ENCODE results near the gene SEMA3C.
A peak's percentile ranks its signal among the peaks of the same experiment; 100 is the strongest.

Gene SEMA3C

DNA sequence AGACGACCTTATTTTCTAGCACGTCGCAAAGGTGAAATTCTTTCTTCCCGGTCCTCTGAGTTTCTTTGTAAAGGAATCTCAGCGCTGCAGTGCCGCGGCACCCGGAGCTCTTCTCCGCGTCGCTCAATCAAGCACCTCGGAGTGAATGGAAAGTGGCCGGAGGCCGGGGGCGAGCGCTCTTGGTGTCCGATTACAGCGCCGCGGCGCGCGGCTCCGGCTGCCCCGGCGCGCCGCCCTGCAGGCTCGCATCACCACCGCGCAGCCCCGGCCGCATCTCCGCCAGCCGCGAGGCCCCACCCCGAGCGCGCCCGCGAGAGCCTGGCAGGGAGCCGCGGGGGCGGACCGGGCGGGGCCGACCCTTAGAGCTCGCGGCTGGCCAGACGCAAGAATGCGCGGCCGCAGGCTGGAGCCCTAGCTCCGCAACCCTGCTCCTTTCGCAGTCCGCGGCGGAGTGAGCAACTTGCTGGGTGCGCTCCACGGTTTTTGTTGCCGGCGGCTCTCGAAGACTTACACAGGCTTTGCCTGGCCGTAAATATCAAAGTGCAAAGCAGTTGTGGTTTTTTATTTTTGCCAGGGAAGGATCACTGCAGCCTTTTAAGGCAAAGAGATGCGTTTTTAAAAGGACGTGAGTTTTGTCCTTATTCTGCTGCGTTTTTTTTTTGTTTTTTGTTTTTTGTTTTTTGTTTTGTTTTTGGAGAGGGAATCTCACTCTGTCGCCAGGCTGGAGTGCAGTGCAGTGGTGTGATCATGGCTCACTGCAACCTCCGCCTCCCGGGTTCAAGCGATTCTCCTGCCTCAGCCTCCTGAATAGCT, at the start of gene SEMA3C:
SEMA3C (minus strand) TSS at position 143 of the 813 bp plus-strand sequence. CDS start 2,270 bp downstream, outside the sequence.
- peak within 1 kb of the TSS; percentile 93 for H3K27ac ChIP-seq
- CTCF ChIA-PET, result interaction anchor here (0.6 to 1.8 kb wide), 3 partner anchors 23 to 388 kb away, joined by 3 to 6 read pairs (median 3); no protein-coding TSS in a partner anchor
- POLR2A ChIA-PET (ENCODE audit: low non-redundant PET), result interaction anchor here (0.7 to 0.9 kb wide), 2 partner anchors 22 to 58 kb away, joined by 5 to 6 read pairs; no protein-coding TSS in a partner anchor
- TF ChIP-seq, protein P1, sequence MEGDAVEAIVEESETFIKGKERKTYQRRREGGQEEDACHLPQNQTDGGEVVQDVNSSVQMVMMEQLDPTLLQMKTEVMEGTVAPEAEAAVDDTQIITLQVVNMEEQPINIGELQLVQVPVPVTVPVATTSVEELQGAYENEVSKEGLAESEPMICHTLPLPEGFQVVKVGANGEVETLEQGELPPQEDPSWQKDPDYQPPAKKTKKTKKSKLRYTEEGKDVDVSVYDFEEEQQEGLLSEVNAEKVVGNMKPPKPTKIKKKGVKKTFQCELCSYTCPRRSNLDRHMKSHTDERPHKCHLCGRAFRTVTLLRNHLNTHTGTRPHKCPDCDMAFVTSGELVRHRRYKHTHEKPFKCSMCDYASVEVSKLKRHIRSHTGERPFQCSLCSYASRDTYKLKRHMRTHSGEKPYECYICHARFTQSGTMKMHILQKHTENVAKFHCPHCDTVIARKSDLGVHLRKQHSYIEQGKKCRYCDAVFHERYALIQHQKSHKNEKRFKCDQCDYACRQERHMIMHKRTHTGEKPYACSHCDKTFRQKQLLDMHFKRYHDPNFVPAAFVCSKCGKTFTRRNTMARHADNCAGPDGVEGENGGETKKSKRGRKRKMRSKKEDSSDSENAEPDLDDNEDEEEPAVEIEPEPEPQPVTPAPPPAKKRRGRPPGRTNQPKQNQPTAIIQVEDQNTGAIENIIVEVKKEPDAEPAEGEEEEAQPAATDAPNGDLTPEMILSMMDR (conservative IDR thresholded peaks at IDR 0.05; ENCODE audit: low read depth), result peak; percentile 28; the same call in 1 of the 2 replicates
- peak; percentile 91 for DNase-seq (ENCODE audit: low spot score)

DNA sequence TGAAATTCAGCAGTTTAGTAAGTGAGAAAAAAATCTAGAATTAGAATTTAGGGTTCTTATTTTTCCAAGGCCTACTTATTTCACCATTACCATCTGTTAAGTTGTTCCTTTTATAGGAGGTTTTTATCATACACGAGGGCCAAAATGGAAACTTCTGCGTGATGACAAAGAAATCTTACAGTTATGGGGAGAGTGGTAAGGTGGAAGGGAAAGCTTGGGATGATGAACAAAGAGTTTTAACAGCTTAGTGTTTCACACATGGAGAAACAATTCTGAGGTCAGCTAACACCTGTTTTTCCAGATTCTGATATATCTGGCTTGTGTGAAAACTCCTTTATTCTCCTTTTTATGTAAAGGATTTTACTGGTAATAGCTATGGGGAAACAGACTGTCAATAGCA, 49.8 kb upstream of the SEMA3C start:
- CTCF ChIA-PET, result no interaction called here
- H3K27ac ChIP-seq, result no peak overlapping the region
- POLR2A ChIA-PET (ENCODE audit: low non-redundant PET), result no interaction called here
- no peak for DNase-seq (ENCODE audit: low spot score)
- TF ChIP-seq, protein P1 (conservative IDR thresholded peaks at IDR 0.05; ENCODE audit: low read depth), result no peak

DNA sequence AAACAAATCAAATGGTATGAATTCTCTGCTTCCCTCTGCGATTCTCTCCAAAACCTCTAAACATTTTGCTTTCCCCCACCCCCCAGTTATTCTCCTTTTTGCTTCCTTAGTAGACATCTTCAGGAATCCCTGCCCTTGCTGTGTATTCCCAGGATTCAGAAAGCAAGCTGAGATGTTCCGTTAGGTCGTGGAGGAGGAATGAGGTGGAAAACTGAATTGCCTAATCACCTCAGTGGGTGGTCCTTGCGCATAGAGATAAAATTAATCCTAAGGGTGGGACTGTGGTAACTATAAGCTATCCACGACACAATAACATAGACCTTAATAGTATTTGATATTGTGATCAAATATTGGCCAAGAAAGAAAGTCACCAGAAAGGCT, 49.1 kb upstream of the SEMA3C start:
- POLR2A ChIA-PET (ENCODE audit: low non-redundant PET), result no interaction called here
- DNase-seq (ENCODE audit: low spot score), result no peak
- CTCF ChIA-PET, result no interaction called here
- no peak overlapping the region for H3K27ac ChIP-seq
- TF ChIP-seq, protein P1 (conservative IDR thresholded peaks at IDR 0.05; ENCODE audit: low read depth), result no peak

DNA sequence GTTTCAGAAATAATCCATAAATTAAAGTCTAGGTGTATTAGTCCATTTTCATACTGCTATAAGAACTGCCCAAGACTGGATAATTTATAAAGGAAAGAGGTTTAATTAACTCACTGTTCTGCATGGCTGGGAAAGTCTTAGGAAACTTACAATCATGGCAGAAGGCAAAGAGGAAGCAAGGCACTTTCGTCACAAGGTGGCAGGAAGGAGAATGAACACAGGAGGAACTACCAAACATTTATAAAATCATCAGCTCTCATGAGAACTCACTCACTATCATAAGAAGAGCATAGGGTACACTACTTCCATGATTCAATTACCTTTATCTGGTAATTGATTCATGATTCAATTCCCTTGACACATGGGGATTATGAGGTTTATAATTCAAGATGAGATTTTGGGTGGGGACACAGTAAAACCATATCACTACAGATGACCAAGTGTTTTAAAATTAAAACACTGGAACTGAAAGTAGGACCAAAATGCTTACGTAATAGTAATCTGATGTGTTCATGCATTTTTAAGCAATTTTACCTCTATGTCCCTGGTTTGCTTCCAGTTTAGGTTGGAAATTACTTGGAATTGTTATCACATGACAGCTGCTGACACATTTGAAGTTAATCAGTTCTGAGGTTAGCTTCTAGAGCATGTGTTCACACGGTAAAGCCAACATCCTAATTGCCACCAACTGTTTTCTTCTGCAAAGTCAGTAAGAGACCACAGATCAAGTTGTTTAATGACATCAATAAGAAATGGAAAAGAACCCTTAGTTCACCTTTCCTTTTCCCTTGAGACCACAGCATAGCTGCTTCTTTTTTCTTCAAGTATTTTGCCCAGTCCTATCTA, 48.4 kb upstream of the SEMA3C start:
- no peak for DNase-seq (ENCODE audit: low spot score)
- CTCF ChIA-PET, result no interaction called here
- TF ChIP-seq, protein P1 (conservative IDR thresholded peaks at IDR 0.05; ENCODE audit: low read depth), result no peak
- no peak overlapping the region for H3K27ac ChIP-seq
- POLR2A ChIA-PET (ENCODE audit: low non-redundant PET), result no interaction called here

DNA sequence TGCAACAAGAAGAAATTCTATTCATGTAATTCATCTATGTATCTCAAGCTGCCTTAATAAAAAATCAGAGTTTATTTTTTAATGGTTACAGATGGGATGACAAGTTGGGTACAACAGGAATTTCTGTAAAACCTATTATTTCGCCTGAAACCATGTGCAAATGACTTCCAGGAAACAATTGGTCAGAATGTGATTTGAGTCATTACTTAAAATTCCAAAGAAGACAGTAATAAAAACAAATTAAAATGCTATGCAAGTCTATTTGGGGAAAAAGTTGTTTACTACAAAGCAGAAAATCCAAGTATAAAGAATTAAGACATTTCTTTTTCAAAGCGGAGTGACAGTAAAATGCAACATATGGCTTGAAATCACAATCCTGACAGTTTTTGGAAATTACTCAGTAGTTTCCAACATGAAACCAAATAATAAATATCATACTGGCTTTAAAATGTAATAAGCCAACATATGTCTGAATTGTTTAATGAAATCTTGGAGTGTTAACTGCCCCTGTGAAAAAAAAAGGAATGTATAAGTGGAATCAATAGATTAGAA, 41.5 kb upstream of the SEMA3C start:
- POLR2A ChIA-PET (ENCODE audit: low non-redundant PET), result no interaction called here
- TF ChIP-seq, protein P1 (conservative IDR thresholded peaks at IDR 0.05; ENCODE audit: low read depth), result no peak
- no peak overlapping the region for H3K27ac ChIP-seq
- no peak for DNase-seq (ENCODE audit: low spot score)
- CTCF ChIA-PET, result interaction anchor here (0.6 kb wide), 1 partner anchor 515 kb away, joined by 3 read pairs; no protein-coding TSS in a partner anchor

DNA sequence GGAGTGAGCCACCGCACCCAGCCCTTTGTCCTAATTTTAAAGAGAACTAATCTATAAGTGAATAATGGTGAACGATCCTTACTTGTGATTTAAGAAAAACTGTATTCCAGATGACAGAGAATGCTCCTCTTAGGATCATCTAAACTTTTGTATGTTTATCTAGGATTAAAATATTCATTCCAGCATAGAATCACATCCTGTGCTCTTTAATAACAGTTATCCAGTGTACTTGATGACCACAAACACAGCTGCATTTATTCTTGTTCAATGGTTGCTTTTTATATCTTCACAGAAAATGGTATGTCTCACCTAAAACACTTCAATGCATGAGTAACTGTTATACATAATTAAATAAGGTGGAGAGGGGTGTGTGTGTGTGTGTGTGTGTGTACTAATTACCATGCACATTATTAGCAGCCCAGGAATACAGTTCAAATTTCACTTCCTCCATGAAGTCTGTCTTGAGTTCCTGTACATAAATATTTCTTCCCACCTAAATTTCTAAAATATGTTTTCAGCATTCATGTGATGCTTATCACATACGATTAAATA, 38.5 kb upstream of the SEMA3C start:
- TF ChIP-seq, protein P1 (conservative IDR thresholded peaks at IDR 0.05; ENCODE audit: low read depth), result no peak
- ChIA-PET POLR2A (ENCODE audit: low non-redundant PET) (no interaction called here), CTCF (no interaction called here)
- no peak for DNase-seq (ENCODE audit: low spot score)
- H3K27ac ChIP-seq, result no peak overlapping the region
